Vagina (tissue), 2 donors: Measurements from ENCODE around the gene SUPT3H. TPM values are rescaled to one million over a fixed set of nuclear protein-coding genes. Genes with fewer than 3 reads are reported as not detected.

Experiments
- DNase-seq, 2 donors: peaks; one replicate each; pipeline ENCODE4 v3.0.0-alpha.2; 2017; ENCODE audit errors: extremely low spot score in 2 of 2
- H3K27ac ChIP-seq: fragments of 200-600 bp; sonication (generic); one replicate; pipeline ENCODE4 v1.5.1; 2019
- H3K27me3 ChIP-seq: fragments of 200-600 bp; sonication (generic); one replicate; pipeline ENCODE4 v1.5.1; 2019
- H3K36me3 ChIP-seq, 2 donors: fragments of 200-600 bp; sonication (generic); one replicate each; pipeline ENCODE4 v1.5.1; 2017 to 2019
- H3K4me1 ChIP-seq: fragments of 200-600 bp; sonication (generic); one replicate; pipeline ENCODE4 v1.5.1; 2019
- H3K4me3 ChIP-seq, 2 donors: fragments of 200-600 bp; sonication (generic); 1 replicate in 1 of 2; 2 replicates in 1 of 2; pipeline ENCODE4 v1.5.1; 2016 to 2019
- H3K9me3 ChIP-seq: fragments of 200-600 bp; sonication (generic); one replicate; pipeline ENCODE4 v1.5.1; 2019
- CTCF ChIP-seq, 3 experiments: fragments of 450-650 bp in 2 of 3; fragments of 200-600 bp in 1 of 3; sonication (generic) in 1 of 3; IDR thresholded peaks; one replicate each; pipeline ENCODE4 v1.5.1; 2017 to 2019; ENCODE audit warnings: antibody characterized with exemption in 3 of 3, mild to moderate bottlenecking in 2 of 3, moderate library complexity in 2 of 3
- POLR2A ChIP-seq, 2 donors: fragments of 450-650 bp; IDR thresholded peaks; one replicate each; pipeline ENCODE4 v1.6.1; 2017; ENCODE audit warnings: antibody characterized with exemption in 2 of 2, mild to moderate bottlenecking in 2 of 2, moderate library complexity in 2 of 2
- POLR2AphosphoS5 ChIP-seq, 2 donors: sonication (generic); formaldehyde crosslinking; IDR thresholded peaks; one replicate each; pipeline ENCODE4 v1.9.0; 2017; ENCODE audit warnings: antibody characterized with exemption in 2 of 2, mild to moderate bottlenecking in 2 of 2, low read depth in 1 of 2; ENCODE audit not compliant: insufficient read depth in 1 of 2
- intact Hi-C: fragments of 100-400 bp; cut with DNase I; formaldehyde crosslinking; loops from one replicate; pipeline ENCODE4 v1.15.1; 2023
- total RNA-seq: library from RNA; depleted of rRNA; stranded (reverse); fragments of >200 nt; gene quantifications from one replicate; pipeline ENCODE4 v1.2.3, GENCODE V29; 2016

Gene SUPT3H
- total RNA-seq, 1 donor from 2014 or later: 4.2 TPM

- Histone ChIP-seq H3K4me1 (no peaks in the 10 kb centered on the region), H3K27me3 (no peaks in the 10 kb centered on the region), H3K27ac (no peak overlapping the region), H3K4me3 (no peak overlapping the region), H3K36me3 (no peaks in the 10 kb centered on the region), H3K9me3 (no peaks in the 10 kb centered on the region)
- TF ChIP-seq POLR2A (IDR thresholded peaks at IDR 0.05) (no peak), POLR2AphosphoS5 (IDR thresholded peaks at IDR 0.05; ENCODE audit: insufficient read depth in 1 of 2, low read depth in 1 of 2) (no peak), CTCF (IDR thresholded peaks at IDR 0.05) (no peak)
- intact Hi-C loops: no loop called here
- DNase-seq: no peak
These were observed 546.6 kb downstream of the SUPT3H start for GRCh38 chr6:44831002-44831610.

GRCh38 chr6:44829836-44830235, 547.9 kb downstream of the SUPT3H start:
- TF ChIP-seq POLR2AphosphoS5 (IDR thresholded peaks at IDR 0.05; ENCODE audit: insufficient read depth in 1 of 2, low read depth in 1 of 2) (no peak), CTCF (IDR thresholded peaks at IDR 0.05) (no peak), POLR2A (IDR thresholded peaks at IDR 0.05) (no peak)
- no peak for DNase-seq
- Histone ChIP-seq H3K36me3 (no peaks in the 10 kb centered on the region), H3K4me1 (no peaks in the 10 kb centered on the region), H3K9me3 (no peaks in the 10 kb centered on the region), H3K4me3 (no peak overlapping the region), H3K27ac (no peak overlapping the region), H3K27me3 (no peaks in the 10 kb centered on the region)
- intact Hi-C loops: no loop called here

- intact Hi-C loops: no loop called here
- no peak overlapping the region for H3K27ac ChIP-seq
- H3K36me3 ChIP-seq: no peaks in the 10 kb centered on the region
- H3K4me3 ChIP-seq: no peak overlapping the region
- no peaks in the 10 kb centered on the region for H3K27me3 ChIP-seq
- no peak for DNase-seq
- TF ChIP-seq CTCF (IDR thresholded peaks at IDR 0.05): no peak
- no peak for TF ChIP-seq POLR2A (IDR thresholded peaks at IDR 0.05)
- TF ChIP-seq POLR2AphosphoS5 (IDR thresholded peaks at IDR 0.05; ENCODE audit: insufficient read depth in 1 of 2, low read depth in 1 of 2): no peak
- H3K4me1 ChIP-seq: no peaks in the 10 kb centered on the region
- H3K9me3 ChIP-seq: no peaks in the 10 kb centered on the region
These were observed 549.0 kb downstream of the SUPT3H start for GRCh38 chr6:44828780-44829179.

- intact Hi-C loops: no loop called here
- no peaks in the 10 kb centered on the region for H3K9me3 ChIP-seq
- H3K27me3 ChIP-seq: no peaks in the 10 kb centered on the region
- TF ChIP-seq POLR2A (IDR thresholded peaks at IDR 0.05) (no peak), CTCF (IDR thresholded peaks at IDR 0.05) (no peak), POLR2AphosphoS5 (IDR thresholded peaks at IDR 0.05; ENCODE audit: insufficient read depth in 1 of 2, low read depth in 1 of 2) (no peak)
- no peak overlapping the region for H3K4me3 ChIP-seq
- H3K27ac ChIP-seq: no peak overlapping the region
- DNase-seq: no peak
- no peaks in the 10 kb centered on the region for H3K4me1 ChIP-seq
- H3K36me3 ChIP-seq: no peaks in the 10 kb centered on the region
These were observed 551.6 kb downstream of the SUPT3H start for GRCh38 chr6:44826025-44826676.

- intact Hi-C loops: no loop called here
- no peak for DNase-seq
- Histone ChIP-seq H3K27ac (no peak overlapping the region), H3K4me1 (no peaks in the 10 kb centered on the region), H3K27me3 (no peaks in the 10 kb centered on the region), H3K9me3 (no peaks in the 10 kb centered on the region), H3K36me3 (no peaks in the 10 kb centered on the region), H3K4me3 (no peak overlapping the region)
- no peak for TF ChIP-seq CTCF (IDR thresholded peaks at IDR 0.05)
- no peak for TF ChIP-seq POLR2A (IDR thresholded peaks at IDR 0.05)
- TF ChIP-seq POLR2AphosphoS5 (IDR thresholded peaks at IDR 0.05; ENCODE audit: insufficient read depth in 1 of 2, low read depth in 1 of 2): no peak
These were observed 552.5 kb downstream of the SUPT3H start for GRCh38 chr6:44825273-44825672.
